Calu3 (cell line): ENCODE measurements around the gene CHRND. TPM values are rescaled to one million over a fixed set of nuclear protein-coding genes. Genes with fewer than 3 reads are reported as not detected.

Experiments used
- BruUV-seq: library from RNA; stranded (reverse); fragments of 400-500 nt; replicated peaks from 2 replicates; lab custom pipeline; 2021; lab: Mats Ljungman, UMichigan
- CTCF ChIA-PET: fragments of 300-600 bp; sonication (Branson Sonifier 250); formaldehyde crosslinking; loops from one replicate; lab custom pipeline; 2022; ENCODE audit warnings: antibody characterized with exemption; lab: Charles Lee
- DNase-seq: peaks from one replicate; pipeline ENCODE4 v3.0.0; 2022
- H3K27ac Mint-ChIP-seq: one replicate; pipeline ENCODE4 v1.8.0; 2022; ENCODE audit warnings: mixed read lengths; ENCODE audit not compliant: unreplicated experiment
- H3K27me3 Mint-ChIP-seq: one replicate; pipeline ENCODE4 v1.8.0; 2022; ENCODE audit warnings: mixed read lengths; ENCODE audit not compliant: unreplicated experiment
- H3K36me3 Mint-ChIP-seq: one replicate; pipeline ENCODE4 v1.8.0; 2022; ENCODE audit warnings: mild to moderate bottlenecking, moderate library complexity, mixed read lengths; ENCODE audit not compliant: insufficient read depth, unreplicated experiment
- H3K4me1 Mint-ChIP-seq: one replicate; pipeline ENCODE4 v1.8.0; 2022; ENCODE audit warnings: mild to moderate bottlenecking, low read depth, mixed read lengths; ENCODE audit not compliant: unreplicated experiment
- H3K4me3 Mint-ChIP-seq: one replicate; pipeline ENCODE4 v1.8.0; 2022; ENCODE audit warnings: mild to moderate bottlenecking, low read depth, moderate library complexity, mixed read lengths; ENCODE audit not compliant: unreplicated experiment
- H3K9me3 Mint-ChIP-seq: one replicate; pipeline ENCODE4 v1.8.0; 2022; ENCODE audit warnings: low read depth, mixed read lengths; ENCODE audit not compliant: unreplicated experiment
- CTCF ChIP-seq: fragments of 200-600 bp; IDR thresholded peaks from one replicate; pipeline ENCODE4 v1.8.0; 2022; ENCODE audit warnings: antibody characterized with exemption; ENCODE audit not compliant: unreplicated experiment
- intact Hi-C: fragments of 100-400 bp; cut with micrococcal nuclease; formaldehyde crosslinking; loops from one replicate; pipeline ENCODE4 v1.10.0; 2022; ENCODE audit not compliant: unreplicated experiment
- total RNA-seq: library from RNA; stranded (reverse); gene quantifications from 2 replicates; pipeline ENCODE4 v1.2.3, GENCODE V29; 2022

The CHRND gene
- total RNA-seq, 1 experiment from 2014 or later, result not detected

- Mint-ChIP-seq H3K36me3 (no peaks in the 10 kb centered on the region), H3K4me3 (no peak overlapping the region), H3K27me3 (peaks cover 89% of the 10 kb centered on the region), H3K27ac (no peak overlapping the region), H3K9me3 (no peaks in the 10 kb centered on the region), H3K4me1 (no peaks in the 10 kb centered on the region)
- CTCF ChIA-PET, result no interaction called here
- no peak for TF ChIP-seq CTCF
- intact Hi-C loops, result no loop called here
- BruUV-seq, result no TSS peak
- no peak for DNase-seq
These were observed 46.4 kb upstream of the CHRND start for GRCh38 chr2:232479341-232480200.

- no peak for TF ChIP-seq CTCF
- Mint-ChIP-seq H3K4me1 (no peaks in the 10 kb centered on the region), H3K27ac (no peak overlapping the region), H3K27me3 (peaks cover 91% of the 10 kb centered on the region), H3K36me3 (no peaks in the 10 kb centered on the region), H3K9me3 (no peaks in the 10 kb centered on the region), H3K4me3 (no peak overlapping the region)
- BruUV-seq, result no TSS peak
- intact Hi-C loops, result no loop called here
- no peak for DNase-seq
- CTCF ChIA-PET, result no interaction called here
These were observed 45.5 kb upstream of the CHRND start for GRCh38 chr2:232480201-232481190.

GRCh38 chr2:232481322-232482140 is 44.4 kb upstream of the CHRND start:
- CTCF ChIA-PET, result no interaction called here
- DNase-seq, result no peak
- Mint-ChIP-seq H3K4me1 (no peaks in the 10 kb centered on the region), H3K27ac (no peak overlapping the region), H3K9me3 (no peaks in the 10 kb centered on the region), H3K4me3 (no peak overlapping the region), H3K36me3 (no peaks in the 10 kb centered on the region), H3K27me3 (peaks cover 88% of the 10 kb centered on the region)
- no peak for TF ChIP-seq CTCF
- intact Hi-C loops, result no loop called here
- no TSS peak for BruUV-seq
